Neuronal stem cell (in vitro differentiated cells): ENCODE measurements around the gene TRIB2.
A peak's percentile ranks its signal among the peaks of the same experiment; 100 is the strongest.

Source experiments
- DNase-seq: peaks from one replicate; pipeline ENCODE4 v3.0.0-alpha.2; 2013; ENCODE audit warnings: low spot score
- H2AFZ ChIP-seq: one replicate; pipeline ENCODE4 v1.6.1; 2013; ENCODE audit warnings: mild to moderate bottlenecking, low read length, inconsistent platforms
- H2AK5ac ChIP-seq: 2 replicates; pipeline ENCODE4 v1.6.1; 2013; ENCODE audit warnings: low read depth, mild to moderate bottlenecking, inconsistent platforms, low read length, moderate library complexity, mixed read lengths
- H2BK120ac ChIP-seq: 2 replicates; pipeline ENCODE4 v1.6.1; 2013; ENCODE audit warnings: low read depth, mild to moderate bottlenecking, inconsistent platforms, low read length, moderate library complexity, mixed read lengths
- H2BK12ac ChIP-seq: one replicate; pipeline ENCODE4 v1.6.1; 2013; ENCODE audit warnings: low read length, inconsistent platforms
- H2BK15ac ChIP-seq: 2 replicates; pipeline ENCODE4 v1.6.1; 2013; ENCODE audit warnings: mild to moderate bottlenecking, low read length, inconsistent platforms, mixed read lengths
- H2BK5ac ChIP-seq: one replicate; pipeline ENCODE4 v1.6.1; 2013; ENCODE audit warnings: inconsistent platforms, mild to moderate bottlenecking, low read length, moderate library complexity
- H3K14ac ChIP-seq: one replicate; pipeline ENCODE4 v1.6.1; 2013; ENCODE audit warnings: low read length, inconsistent platforms
- H3K18ac ChIP-seq: 2 replicates; pipeline ENCODE4 v1.6.1; 2013; ENCODE audit warnings: low read length, inconsistent platforms
- H3K23ac ChIP-seq: 2 replicates; pipeline ENCODE4 v1.6.1; 2013; ENCODE audit warnings: low read depth, mild to moderate bottlenecking, mixed read lengths, low read length, inconsistent platforms; ENCODE audit not compliant: poor library complexity
- H3K27ac ChIP-seq: replicated peaks from 3 replicates; pipeline ENCODE4 v1.5.1; 2013; ENCODE audit warnings: low read length, inconsistent platforms
- H3K27me3 ChIP-seq, 3 experiments: 2 replicates each; pipeline ENCODE4 v1.6.1; 2013; ENCODE audit warnings: low read length in 3 of 3, mild to moderate bottlenecking in 2 of 3, inconsistent platforms in 1 of 3, low read depth in 1 of 3, mixed read lengths in 1 of 3, moderate library complexity in 1 of 3; ENCODE audit not compliant: control insufficient read depth in 3 of 3, insufficient read depth in 3 of 3
- H3K36me3 ChIP-seq, 2 donors: replicated peaks in 1 of 2; 2 replicates each; pipeline ENCODE4 v1.6.1; 2013; ENCODE audit warnings: low read length in 2 of 2; ENCODE audit not compliant: control insufficient read depth in 2 of 2, insufficient read depth in 2 of 2
- H3K4ac ChIP-seq: 2 replicates; pipeline ENCODE4 v1.6.1; 2013; ENCODE audit warnings: inconsistent platforms, mild to moderate bottlenecking, low read length, moderate library complexity
- H3K4me1 ChIP-seq, 2 donors: 1 replicate in 1 of 2; 2 replicates in 1 of 2; pipeline ENCODE4 v1.6.1; 2013; ENCODE audit warnings: low read length in 2 of 2, low read depth in 1 of 2; ENCODE audit not compliant: control insufficient read depth in 2 of 2, insufficient read depth in 1 of 2
- H3K4me2 ChIP-seq: one replicate; pipeline ENCODE4 v1.6.1; 2013; ENCODE audit warnings: mild to moderate bottlenecking, low read length, inconsistent platforms; ENCODE audit not compliant: insufficient read depth, poor library complexity, severe bottlenecking
- H3K4me3 ChIP-seq, 2 donors: 2 replicates each; pipeline ENCODE4 v1.5.1; 2013; ENCODE audit warnings: low read length in 2 of 2, mild to moderate bottlenecking in 2 of 2, inconsistent platforms in 1 of 2, moderate library complexity in 1 of 2
- H3K79me1 ChIP-seq: one replicate; pipeline ENCODE4 v1.6.1; 2013; ENCODE audit warnings: low read depth, mild to moderate bottlenecking, inconsistent platforms, low read length, moderate library complexity
- H3K9ac ChIP-seq: one replicate; pipeline ENCODE4 v1.6.1; 2013; ENCODE audit warnings: mild to moderate bottlenecking, low read depth, low read length, inconsistent platforms; ENCODE audit not compliant: poor library complexity
- H3K9me3 ChIP-seq, 2 donors: replicated peaks in 1 of 2; 2 replicates each; pipeline versions ENCODE3 to v1.6.1; 2013; ENCODE audit warnings: low read length in 2 of 2, mild to moderate bottlenecking in 2 of 2, inconsistent platforms in 1 of 2, low read depth in 1 of 2, mixed read lengths in 1 of 2, moderate library complexity in 1 of 2; ENCODE audit not compliant: control insufficient read depth in 2 of 2, insufficient read depth in 1 of 2
- H4K8ac ChIP-seq: one replicate; pipeline ENCODE4 v1.6.1; 2013; ENCODE audit warnings: low read depth, mild to moderate bottlenecking, inconsistent platforms, low read length, moderate library complexity
- H4K91ac ChIP-seq: one replicate; pipeline ENCODE4 v1.6.1; 2013; ENCODE audit warnings: low read length, low read depth, mild to moderate bottlenecking, inconsistent platforms; ENCODE audit not compliant: poor library complexity
- WGBS, 2 donors: extraction: QIAGEN DNeasy Blood & Tissue Kit; methylation state at CpG; one replicate each; pipeline ENCODE4 v1.1.7; 2013; ENCODE audit warnings: missing lambda C conversion rate in 2 of 2, mixed read lengths in 1 of 2; ENCODE audit not compliant: insufficient read length in 2 of 2, insufficient replicate concordance in 1 of 2; ENCODE audit errors: extremely low coverage in 2 of 2; 5-methylcytosine and 5-hydroxymethylcytosine counted together

The TRIB2 gene

GRCh38 chr2:12733846-12734245 lies 17.1 kb downstream of the TRIB2 start:
- Histone ChIP-seq H2BK5ac (no peak overlapping the region), H3K4me2 (no peak overlapping the region), H3K23ac (no peak overlapping the region), H2BK120ac (no peak overlapping the region), H2BK15ac (no peak overlapping the region), H2BK12ac (no peak overlapping the region), H4K91ac (no peak overlapping the region), H3K14ac (no peak overlapping the region), H3K27ac (no peak overlapping the region), H3K4me1 (peaks cover 11 to 12% of the 10 kb centered on the region in 2 donors), H3K9me3 (no peaks in the 10 kb centered on the region), H3K18ac (no peak overlapping the region), H3K36me3 (peaks cover 67 to 100% of the 10 kb centered on the region in 2 donors), H3K9ac (no peak overlapping the region), H3K4me3 (no peak overlapping the region), H3K4ac (no peak overlapping the region), H2AK5ac (no peak overlapping the region), H2AFZ (no peak overlapping the region), H3K79me1 (peaks cover 26% of the 10 kb centered on the region), H4K8ac (no peak overlapping the region), H3K27me3 (no peaks in the 10 kb centered on the region)
- WGBS, 2 donors: no CpG with 5 or more reads among the region's 7 CpGs
- DNase-seq: no peak

GRCh38 chr2:12734914-12735654 lies 18.3 kb downstream of the TRIB2 start:
- no peak overlapping the region for H3K4ac ChIP-seq

GRCh38 chr2:12737297-12737696 lies 20.6 kb downstream of the TRIB2 start:
- H3K23ac ChIP-seq: no peak overlapping the region
- no peak overlapping the region for H2BK5ac ChIP-seq
- H3K18ac ChIP-seq: no peak overlapping the region
- H4K8ac ChIP-seq: no peak overlapping the region
- no peak overlapping the region for H3K14ac ChIP-seq
- H3K4me2 ChIP-seq: no peak overlapping the region
- no CpG with 5 or more reads among the region's 9 CpGs for WGBS, 2 donors
- H3K4me3 ChIP-seq: no peak overlapping the region
- H2BK12ac ChIP-seq: no peak overlapping the region
- H3K4ac ChIP-seq: no peak overlapping the region
- no peak overlapping the region for H2AK5ac ChIP-seq
- no peaks in the 10 kb centered on the region for H3K27me3 ChIP-seq
- H3K9ac ChIP-seq: no peak overlapping the region
- DNase-seq: no peak
- peaks cover 67 to 100% of the 10 kb centered on the region in 2 donors for H3K36me3 ChIP-seq
- H3K79me1 ChIP-seq: peaks cover 25% of the 10 kb centered on the region
- H4K91ac ChIP-seq: no peak overlapping the region
- no peak overlapping the region for H3K27ac ChIP-seq
- H2AFZ ChIP-seq: no peak overlapping the region
- H2BK120ac ChIP-seq: no peak overlapping the region
- H3K9me3 ChIP-seq: no peaks in the 10 kb centered on the region
- peaks cover 2% of the 10 kb centered on the region in 2 donors for H3K4me1 ChIP-seq
- no peak overlapping the region for H2BK15ac ChIP-seq

More at GRCh38 chr2:12734914-12735654, 18.3 kb downstream of the TRIB2 start:
- WGBS, 2 donors: no CpG with 5 or more reads among the region's 12 CpGs
- Histone ChIP-seq H3K27ac (no peak overlapping the region), H2AK5ac (no peak overlapping the region), H3K9ac (peak overlapping the region; percentile 73), H2BK5ac (no peak overlapping the region), H3K4me3 (no peak overlapping the region), H4K91ac (no peak overlapping the region), H2BK15ac (no peak overlapping the region), H3K4me2 (no peak overlapping the region), H4K8ac (no peak overlapping the region), H2BK12ac (no peak overlapping the region), H2AFZ (no peak overlapping the region), H3K14ac (no peak overlapping the region), H3K9me3 (no peaks in the 10 kb centered on the region), H3K18ac (no peak overlapping the region), H3K36me3 (peaks cover 73 to 100% of the 10 kb centered on the region in 2 donors), H3K79me1 (peaks cover 29% of the 10 kb centered on the region), H3K23ac (no peak overlapping the region), H3K4me1 (peaks cover 11 to 12% of the 10 kb centered on the region in 2 donors), H3K27me3 (no peaks in the 10 kb centered on the region), H2BK120ac (no peak overlapping the region)
- DNase-seq: no peak

GRCh38 chr2:12737738-12738485 lies 21.2 kb downstream of the TRIB2 start:
- Histone ChIP-seq H3K4ac (no peak overlapping the region), H3K79me1 (peaks cover 25% of the 10 kb centered on the region), H3K9ac (no peak overlapping the region), H2BK5ac (no peak overlapping the region), H3K9me3 (no peaks in the 10 kb centered on the region), H2BK120ac (no peak overlapping the region), H3K4me2 (no peak overlapping the region), H2BK15ac (no peak overlapping the region), H4K8ac (no peak overlapping the region), H4K91ac (no peak overlapping the region), H3K23ac (no peak overlapping the region), H3K4me3 (peak overlapping the region in 1 of 2 donors; percentile 15), H3K27me3 (no peaks in the 10 kb centered on the region), H2AFZ (no peak overlapping the region), H3K36me3 (peaks cover 65 to 100% of the 10 kb centered on the region in 2 donors), H2AK5ac (no peak overlapping the region), H2BK12ac (no peak overlapping the region), H3K18ac (no peak overlapping the region), H3K4me1 (peaks cover 2% of the 10 kb centered on the region in 2 donors), H3K14ac (no peak overlapping the region), H3K27ac (no peak overlapping the region)
- no peak for DNase-seq
- no CpG with 5 or more reads among the region's 11 CpGs for WGBS, 2 donors
